ENCODE results near the gene PHGDH.
A peak's percentile ranks its signal among the peaks of the same experiment; 100 is the strongest.
"Not testable (repeated sequence)": the region's sequence is repeated elsewhere in the genome, so short reads cannot be mapped to it uniquely, and the experiment has no call there.

Gene PHGDH

DNA sequence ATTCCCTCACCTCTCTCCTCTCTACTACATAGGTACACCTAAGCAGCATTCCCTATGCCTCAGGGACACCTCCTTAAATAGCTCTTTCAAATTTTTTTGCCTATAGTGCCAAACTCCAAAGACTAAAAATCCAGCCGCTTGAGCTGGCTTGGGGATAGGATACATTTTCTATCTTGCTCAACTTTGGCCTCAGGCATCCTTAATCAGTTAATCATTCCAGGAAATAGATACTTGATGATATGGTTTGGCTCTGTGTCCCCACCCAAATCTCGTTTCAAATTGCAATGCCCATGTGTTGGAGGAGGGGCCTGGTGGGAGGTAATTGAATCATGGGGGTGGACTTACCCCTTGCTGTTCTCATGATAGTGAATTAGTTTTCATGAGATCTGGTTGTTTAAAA, 11.4 kb upstream of the PHGDH start:
- DNase-seq (ENCODE audit: low read depth): no peak

DNA sequence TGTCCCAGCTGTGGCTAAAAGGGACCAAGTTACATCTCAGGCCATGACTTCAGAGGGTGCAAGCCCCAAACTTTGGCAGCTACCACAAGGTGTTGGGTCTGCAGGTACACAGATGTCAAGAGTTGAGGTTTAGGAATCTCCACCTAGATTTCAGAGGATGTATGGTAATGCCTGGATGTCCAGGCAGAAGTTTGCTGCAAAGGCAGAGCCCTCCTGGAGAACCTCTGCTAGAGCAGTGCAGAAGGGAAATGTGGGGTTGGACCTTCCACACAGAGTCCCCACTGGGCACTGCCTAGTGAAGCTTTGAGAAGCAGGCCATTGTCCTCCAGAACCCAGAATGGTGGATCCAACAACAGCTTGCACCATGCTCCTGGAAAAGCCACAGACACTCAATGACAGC, 10.1 kb upstream of the PHGDH start:
- DNase-seq (ENCODE audit: low read depth): no peak

DNA sequence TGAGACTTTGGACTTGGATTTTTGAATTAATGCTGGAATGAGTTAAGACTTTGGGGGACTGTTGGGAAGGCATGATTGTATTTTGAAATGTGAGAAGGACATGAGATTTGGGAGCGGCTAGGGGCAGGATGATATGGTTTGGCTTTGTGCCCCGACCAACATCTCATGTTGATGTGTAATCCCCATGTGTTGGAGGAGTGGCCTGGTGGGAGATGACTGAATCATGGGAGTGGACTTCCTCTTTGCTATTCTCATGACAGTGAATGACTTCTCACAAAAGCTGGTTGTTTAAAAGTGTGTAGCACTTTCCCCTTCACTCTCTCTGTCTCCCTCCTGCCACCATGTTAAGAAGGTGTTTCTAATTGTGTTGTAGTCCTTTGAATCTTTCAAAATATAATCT, 9.3 kb upstream of the PHGDH start:
- no peak for DNase-seq (ENCODE audit: low read depth)

DNA sequence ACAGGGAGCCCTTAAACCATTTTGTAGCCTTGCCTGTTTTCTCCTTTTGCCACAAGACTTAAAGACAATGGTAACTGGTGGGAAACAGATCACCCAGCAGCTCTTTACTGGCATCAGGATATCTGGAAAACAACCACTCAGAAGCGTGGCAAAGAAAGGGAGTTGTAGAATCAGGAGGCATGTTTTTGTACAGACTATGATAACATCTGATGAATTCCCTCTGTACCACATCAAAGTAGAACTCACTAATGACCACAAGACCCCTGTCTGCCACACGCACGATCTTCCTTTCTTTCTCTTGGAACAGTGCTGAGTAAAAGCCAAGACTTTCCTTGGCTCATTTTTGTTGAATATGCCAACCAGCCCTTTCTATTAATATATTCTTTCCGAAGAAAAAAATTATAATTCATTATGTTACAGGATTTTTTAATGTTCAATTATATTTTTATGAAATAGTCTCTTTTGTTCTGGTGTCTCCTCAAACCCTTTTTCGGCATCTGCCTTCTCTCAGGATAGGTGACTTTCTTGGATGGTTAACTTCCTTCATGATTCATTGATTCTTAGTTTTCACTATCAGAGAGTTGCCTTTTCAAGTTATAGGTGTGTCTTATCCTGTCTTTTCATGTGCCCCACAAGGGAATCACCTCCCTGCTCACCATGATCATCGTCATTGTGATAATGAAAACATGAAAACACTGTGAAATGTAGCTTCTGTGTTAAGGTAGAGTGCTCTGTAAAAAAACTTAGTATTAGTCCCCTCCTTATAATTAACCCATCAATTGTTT, 7.9 kb upstream of the PHGDH start:
- DNase-seq (ENCODE audit: low read depth): no peak

DNA sequence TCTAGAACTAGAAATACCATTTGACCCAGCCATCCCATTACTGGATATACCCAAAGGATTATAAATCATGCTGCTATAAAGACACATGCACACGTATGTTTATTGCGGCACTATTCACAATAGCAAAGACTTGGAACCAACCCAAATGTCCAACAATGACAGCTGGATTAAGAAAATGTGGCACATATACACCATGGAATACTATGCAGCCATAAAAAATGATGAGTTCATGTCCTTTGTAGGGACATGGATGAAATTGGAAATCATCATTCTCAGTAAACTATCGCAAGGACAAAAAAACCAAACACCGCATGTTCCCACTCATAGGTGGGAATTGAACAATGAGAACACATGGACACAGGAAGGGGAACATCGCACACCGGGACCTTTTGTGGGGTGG, 5.1 kb upstream of the PHGDH start:
- not testable (repeated sequence) for DNase-seq (ENCODE audit: low read depth)

DNA sequence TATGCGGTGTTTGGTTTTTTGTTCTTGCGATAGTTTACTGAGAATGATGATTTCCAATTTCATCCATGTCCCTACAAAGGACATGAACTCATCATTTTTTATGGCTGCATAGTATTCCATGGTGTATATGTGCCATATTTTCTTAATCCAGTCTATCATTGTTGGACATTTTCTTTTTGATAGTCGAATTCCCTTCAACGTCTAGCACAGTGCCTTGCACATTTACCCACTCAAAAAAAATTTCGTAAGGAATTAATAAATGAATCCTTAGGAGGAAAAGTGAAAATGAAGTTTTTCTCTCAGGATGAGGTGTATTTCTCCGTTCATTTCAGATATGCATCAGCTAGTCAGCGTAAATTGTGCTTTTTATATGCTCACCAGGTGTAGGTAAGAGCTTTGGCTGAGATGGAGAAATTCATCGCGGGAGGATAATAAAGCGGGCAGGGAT, 354 bp upstream of the PHGDH start:
- not testable (repeated sequence) for DNase-seq (ENCODE audit: low read depth)

DNA sequence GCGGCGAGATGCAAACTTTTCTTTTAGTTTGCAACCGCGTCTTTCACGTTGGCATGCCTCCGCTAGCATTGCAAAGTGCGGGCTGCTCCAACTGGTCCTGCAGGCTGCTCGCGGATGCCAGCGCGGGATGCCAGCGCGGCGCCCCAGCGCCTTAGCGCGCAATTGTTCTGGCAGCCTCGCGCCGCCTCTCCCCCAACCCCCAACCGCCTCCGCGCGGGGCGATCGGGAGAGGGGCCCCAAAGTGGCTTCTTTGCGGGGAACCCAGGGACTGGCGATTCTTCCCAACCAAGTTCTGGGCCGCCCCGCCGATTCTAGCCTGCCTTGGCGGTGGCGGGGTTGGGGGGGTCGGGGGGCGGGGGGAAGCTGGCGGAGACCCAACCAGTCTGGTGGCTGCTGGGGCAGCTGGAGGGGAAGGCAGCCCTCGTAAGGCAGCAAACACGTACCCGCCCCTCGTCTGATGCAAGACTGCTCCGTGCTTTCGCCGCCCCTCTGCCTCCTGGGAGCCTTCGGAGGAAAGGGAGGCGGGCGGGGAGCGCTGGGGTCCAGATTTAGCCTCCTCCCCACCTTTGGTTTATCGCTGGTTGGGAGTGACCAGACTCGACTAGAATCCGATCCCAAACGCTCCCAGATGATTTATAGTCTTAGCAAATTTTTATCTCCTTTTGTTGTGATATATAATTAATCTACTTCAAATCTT, 756 bp downstream of the PHGDH start:
- DNase-seq (ENCODE audit: low read depth): peak; percentile 29

DNA sequence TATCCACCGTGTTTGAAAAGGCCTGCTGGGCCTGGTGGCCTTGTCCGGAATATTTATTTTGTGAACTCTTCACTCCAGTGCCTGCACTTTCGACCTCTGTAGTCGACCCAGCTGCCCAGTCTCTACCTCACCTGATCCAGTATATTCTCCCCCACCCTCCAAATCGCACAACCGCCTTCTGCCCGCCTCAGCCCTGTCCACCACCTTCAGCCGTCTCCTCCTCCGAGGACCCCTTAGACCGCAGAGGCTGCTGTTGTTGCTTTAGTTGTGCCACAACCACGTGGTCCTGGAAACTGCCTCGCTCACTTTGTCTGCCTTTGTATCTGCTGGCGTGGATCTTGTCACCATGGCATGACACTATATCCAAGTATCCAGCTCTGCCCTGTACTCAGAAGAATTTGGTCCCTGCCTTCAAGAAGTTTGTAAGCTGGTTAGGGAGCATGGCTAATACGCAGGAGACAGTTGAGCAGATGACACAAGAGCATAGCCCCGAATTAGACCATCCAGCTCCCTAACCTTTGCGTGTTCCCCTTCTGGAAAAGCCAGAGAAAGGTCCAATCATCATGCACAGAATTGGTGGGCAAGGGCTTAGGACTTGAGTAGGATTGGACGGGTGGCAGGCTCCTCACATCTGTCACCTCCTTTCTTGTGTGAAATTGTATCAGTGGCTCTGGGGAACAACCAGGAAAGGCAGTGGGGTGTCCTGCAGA, 1.5 kb downstream of the PHGDH start:
- no peak for DNase-seq (ENCODE audit: low read depth)

DNA sequence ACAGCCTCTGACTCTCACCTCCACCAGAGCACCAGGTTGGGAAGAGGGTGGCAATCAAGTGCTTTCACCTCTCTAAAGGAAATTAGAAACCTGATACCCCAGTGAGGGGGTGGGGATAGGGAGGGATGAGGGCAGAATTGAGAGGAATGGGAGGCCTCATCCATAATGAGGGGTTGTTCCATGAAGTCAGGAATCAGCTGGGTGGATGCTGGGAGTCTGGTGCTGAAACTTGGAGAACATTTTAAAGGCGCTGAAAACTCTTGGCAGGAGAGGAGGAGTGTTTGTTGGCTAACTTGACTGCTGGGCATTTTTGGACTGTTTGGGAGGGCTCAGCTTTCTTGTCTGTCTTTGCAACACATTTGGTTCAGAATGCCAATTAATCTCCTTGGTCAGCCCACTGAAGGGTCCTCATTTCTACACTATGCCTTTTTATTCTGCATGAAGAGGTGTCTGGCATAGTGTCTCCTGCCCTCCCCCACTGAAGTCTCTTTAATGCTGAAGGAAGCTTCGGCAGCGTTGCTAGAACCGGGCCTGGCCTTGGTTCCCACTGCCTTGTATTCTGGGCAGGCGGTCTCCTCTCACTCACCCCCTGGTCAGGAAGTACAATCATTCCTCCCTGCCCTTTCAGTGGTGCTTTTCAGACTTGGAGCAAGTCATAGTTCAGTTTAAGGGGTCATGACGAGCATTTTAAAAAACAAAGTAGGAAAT, 2.2 kb downstream of the PHGDH start:
- DNase-seq (ENCODE audit: low read depth): no peak

DNA sequence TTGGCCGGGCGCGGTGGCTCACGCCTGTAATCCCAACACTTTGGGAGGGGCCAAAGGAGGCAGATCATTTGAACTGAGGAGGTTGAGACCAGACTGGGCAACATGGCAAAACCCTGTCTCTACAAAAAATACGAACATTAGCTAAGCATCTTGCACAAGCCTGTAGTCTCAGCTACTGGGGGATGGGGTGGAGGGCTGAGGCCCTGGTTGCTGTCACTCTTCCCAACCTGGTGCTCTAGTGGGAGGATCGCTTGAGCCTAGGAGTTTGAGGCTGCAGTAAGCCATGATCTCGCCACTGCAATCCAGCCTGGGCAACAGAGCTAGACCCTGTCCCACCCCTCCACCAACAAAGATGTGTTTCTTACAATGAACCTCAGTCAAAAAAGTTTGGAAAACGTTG, 2.8 kb downstream of the PHGDH start:
- DNase-seq (ENCODE audit: low read depth): no peak

DNA sequence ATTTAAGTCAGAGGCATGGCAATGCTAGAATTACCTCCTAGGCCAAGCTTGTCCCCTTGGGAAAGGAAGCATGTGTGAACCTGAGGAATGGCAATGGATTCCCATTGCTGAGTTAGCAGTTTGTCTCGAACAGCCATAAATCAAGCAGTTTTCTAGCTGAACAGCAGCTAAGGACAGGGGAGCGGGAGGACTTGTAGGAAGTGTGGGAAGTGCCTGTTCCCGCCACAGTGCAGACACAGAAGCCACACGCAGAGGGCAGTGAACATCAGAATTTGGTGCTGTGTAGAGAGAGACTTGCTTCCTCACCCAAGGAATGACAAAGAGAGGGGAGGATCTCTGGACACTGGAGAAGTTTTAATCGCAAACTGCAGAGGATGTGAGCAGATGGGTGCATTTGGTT, 3.8 kb downstream of the PHGDH start:
- no peak for DNase-seq (ENCODE audit: low read depth)

DNA sequence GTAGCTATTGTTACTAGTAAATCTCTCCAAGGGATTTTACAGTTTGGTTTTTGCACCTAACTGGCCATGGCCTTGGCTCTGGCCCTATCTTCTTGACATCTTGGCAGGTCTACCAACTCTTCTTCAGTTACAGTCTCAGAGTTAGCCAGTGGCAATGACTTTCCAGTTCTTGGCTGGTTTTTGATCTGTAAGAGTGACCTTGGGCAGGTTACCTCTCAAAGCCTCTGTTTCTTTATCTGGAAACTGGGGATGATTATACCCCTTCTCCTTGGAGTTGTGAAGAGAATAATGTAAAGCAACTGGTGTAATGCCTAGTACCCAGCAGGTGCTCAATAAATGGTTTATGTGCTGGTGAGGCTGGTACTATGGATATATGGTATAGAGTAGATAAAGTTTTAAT, 6.7 kb downstream of the PHGDH start:
- DNase-seq (ENCODE audit: low read depth): no peak

DNA sequence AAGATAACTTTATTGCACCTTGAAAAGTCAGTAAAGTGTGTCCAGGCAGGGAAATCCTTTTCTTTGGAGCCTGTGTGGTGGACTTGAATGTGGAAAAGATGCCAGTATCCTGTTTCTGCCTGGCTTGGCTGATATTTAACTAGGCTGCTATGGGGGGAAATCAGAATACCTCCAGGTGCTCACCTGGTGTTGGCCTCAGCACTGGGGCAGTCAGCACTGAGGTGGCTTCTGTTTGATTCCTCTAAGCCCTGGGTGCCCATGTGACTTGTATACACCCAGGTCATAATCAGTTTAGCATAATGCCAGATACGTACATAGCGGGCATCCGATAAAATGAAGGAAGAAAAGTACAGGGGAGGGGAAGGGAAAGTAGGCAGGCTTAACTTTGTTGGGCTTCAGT, 7.2 kb downstream of the PHGDH start:
- DNase-seq (ENCODE audit: low read depth): no peak

DNA sequence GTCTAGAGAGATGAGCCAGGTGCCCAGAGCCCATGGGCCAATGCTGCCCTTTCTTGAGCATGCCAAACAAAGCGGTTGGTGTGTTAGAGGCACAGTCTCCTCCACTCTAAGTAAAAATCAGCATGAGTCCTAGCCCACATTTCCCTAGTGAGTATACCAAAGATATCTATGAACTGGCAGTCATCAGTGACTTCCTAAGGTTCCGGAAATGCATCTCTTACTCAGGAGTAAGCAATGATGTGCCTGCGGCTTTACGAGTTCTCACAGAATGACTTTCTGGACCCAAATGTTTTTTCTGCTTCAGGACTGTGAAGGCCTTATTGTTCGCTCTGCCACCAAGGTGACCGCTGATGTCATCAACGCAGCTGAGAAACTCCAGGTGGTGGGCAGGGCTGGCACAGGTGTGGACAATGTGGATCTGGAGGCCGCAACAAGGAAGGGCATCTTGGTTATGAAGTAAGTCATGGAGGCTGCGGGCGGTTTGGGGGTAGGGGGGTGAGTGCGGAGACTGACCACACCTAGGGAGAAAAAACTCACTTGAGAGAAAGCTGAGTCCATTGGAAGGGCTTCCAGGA, 9.2 kb downstream of the PHGDH start:
- DNase-seq (ENCODE audit: low read depth): no peak

DNA sequence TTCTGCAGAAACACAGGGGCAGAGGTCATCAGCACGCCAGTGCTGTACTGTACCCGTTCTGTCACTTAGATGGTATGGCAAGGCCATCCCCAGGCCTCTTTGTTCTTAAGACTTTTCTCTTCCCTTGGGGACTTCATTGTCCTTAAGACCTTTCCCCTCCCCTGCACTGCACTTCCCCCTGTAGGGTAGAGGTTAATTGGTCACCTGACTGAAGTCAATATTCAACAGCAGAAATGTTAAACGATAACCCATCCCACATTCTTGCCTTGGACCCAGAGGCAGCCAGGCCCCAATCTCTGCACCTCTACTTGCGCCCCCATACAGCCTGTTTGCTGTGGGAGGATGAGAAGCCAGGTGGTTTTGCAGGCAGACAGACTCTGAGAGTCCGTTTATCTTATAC, 10.2 kb downstream of the PHGDH start:
- no peak for DNase-seq (ENCODE audit: low read depth)

DNA sequence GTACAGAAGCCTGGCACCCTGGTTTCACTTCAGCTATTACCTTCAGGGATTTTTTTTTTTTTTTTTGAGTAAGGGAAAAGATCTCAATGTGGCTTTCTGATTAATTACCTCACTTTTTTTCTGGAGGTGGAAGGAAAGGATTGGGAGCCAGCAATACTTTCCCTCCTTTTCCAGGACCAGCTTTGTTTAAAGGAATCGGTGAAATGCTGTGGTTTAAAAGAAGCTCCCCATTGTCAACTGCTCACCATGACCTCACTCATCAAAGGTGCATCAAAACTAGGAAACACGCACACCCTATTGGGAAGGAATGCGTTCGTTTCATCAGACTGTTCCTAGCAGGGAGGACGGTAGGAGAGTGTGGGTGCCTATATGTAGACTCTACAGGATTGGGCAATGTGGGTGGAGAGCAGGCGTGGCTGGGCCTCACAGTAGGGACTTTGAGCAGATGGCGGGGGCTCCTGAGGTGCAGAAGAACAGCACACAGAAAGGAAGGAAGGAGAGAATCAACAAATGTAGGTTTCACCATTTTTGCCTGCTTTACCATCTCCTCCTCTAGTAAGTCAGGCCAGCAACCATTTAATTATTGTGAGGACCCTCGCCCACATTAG, 13.0 kb downstream of the PHGDH start:
- no peak for DNase-seq (ENCODE audit: low read depth)

DNA sequence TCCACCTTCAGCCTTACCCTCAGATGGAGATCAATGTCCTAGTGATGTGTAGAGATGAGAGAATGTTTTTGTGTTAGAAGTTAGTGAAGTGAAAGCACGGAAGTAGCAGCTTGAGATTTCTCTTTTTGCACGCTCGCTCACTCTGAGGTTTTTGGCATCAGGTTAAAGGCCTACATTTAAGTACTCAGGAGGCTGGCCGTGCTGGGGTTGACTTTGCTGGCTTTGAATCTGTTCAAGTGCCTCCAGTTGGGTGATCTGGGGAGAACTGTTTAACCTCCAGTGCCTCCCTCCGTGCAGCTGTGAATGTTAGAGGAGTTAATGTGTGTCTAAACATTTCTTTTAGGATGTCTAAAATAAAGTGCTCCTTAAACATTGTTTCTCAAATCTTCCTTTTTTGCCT, 13.9 kb downstream of the PHGDH start:
- DNase-seq (ENCODE audit: low read depth): no peak

DNA sequence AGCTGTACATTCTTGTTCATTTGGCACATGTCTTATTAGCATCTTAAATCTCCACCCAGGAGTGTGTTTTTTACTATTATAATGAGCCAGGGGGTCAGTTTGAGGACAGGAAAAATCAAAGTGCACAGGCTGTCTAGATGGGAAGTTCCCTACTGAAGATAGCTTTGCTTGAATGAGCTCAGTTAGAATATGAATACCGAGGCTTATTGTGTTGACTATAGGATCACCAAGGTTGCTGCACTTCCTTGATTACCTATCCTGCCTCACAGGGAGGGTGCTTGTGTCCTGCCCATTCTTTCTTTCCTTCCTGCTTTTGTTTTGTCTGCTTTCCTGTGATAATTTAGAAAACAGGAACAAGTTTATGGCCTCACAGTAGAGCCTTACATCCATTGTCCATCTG, 16.3 kb downstream of the PHGDH start:
- DNase-seq (ENCODE audit: low read depth): no peak

DNA sequence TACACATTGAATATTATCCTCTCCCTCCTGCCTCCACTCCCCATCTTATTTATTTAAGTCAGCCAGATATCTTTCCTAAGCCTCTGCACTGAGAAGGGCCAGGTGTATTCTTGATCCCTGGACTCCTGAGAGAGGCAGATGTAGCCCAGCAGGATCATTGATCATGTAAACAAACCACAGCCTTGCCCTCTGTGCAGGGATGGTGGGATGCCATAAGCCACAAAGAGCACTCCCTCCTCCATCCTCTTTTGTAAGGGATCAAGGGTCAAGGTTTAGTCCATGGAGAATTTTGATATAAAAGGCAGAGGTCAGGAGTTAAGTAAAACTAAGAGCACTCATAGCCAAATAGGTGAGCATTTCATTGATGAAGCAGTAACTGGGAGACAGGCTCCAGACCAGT, 17.3 kb downstream of the PHGDH start:
- DNase-seq (ENCODE audit: low read depth): no peak

DNA sequence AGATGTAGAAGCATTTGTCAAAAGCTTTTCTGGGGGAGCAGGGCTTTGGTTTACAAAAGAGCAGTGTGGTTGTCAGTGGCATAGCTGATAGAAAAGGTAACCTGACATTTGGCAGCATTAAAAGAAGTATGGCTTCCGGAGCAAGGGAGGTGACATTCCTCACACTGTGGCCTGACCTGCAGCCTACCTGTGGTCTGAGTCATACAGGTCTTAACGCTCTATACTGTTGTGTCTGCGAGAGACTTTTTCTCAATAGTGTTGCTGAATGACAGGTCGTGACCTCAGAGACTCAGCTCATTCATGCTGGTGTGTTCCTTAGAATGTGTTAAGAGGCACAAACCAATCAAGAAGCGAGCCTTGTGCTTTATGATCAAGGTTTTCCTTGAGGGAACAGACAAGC, 19.3 kb downstream of the PHGDH start:
- DNase-seq (ENCODE audit: low read depth): no peak

DNA sequence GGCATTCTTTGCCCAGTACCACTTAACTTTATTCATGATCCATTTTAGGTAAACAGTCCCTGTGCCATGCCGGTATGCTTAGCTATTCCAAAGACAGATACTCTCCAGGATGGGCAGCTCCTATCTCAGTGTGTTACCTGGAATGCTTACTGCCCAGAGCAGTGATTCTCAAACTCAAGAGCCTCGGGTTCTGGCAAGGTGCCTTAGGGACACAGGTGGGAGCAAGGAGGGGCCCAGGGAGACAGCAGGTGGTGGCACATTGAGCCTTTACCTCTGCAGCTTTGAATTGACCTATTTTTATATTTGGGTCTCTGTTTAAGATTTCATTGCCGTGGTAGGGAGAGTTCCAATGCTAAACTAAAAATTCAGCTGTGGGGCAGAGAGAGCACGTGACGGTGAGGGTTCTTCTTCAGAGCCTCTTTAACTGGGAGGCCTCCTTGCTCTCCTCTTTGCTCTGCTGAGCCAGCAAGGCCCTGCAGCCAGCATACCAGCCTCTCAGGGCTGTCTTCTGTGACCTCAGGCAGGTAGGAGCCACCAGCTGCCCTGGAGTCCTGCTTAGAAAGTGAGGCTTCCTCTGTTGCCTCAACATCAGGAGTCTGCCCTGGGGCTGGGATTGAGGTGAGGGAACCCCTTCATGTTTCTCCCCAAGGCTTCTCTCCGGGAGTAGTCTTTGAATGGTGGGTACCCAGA, 20.2 kb downstream of the PHGDH start:
- no peak for DNase-seq (ENCODE audit: low read depth)
